Measurements from ENCODE around the gene ALOX5AP. TPM values are rescaled to one million over a fixed set of nuclear protein-coding genes. Genes with fewer than 3 reads are reported as not detected.
A peak's percentile ranks its signal among the peaks of the same experiment; 100 is the strongest.

Gene ALOX5AP
- total RNA-seq, 6 donors from 2014 or later, result 36.7 to 298 (median 151) TPM

DNA sequence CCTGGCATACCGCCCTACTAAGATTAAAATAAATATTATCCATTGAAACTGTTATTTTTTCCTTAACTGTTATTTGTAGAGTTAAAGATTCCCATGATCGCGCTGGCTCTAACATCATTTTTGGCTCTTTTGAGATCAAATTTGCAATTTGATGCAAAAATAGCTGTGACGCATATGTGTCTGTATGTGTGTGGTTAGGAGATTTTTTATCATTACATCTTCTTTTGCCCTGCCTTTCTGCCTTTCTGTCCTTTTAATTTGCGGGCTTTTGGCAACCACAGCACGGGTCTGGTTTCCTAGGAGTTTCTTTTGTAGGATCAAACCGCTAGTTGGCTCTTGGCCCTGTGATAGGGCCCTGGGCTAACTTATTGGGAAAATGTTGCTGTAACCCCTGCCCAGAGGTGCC lies 37.3 kb upstream of the ALOX5AP start:
- peak in 1 of 2 donors; percentile 54 for ATAC-seq (ENCODE audit: low FRiP score in 2 of 2)
- 60 to 70% methylated on average over 7 of the region's 7 CpGs for WGBS, 2 donors
- Histone ChIP-seq H3K27ac (peak overlapping the region in 3 of 4 donors; percentile 1 to 30 (median 2)), H3K36me3 (no peaks in the 10 kb centered on the region), H3K9me3 (no peaks in the 10 kb centered on the region), H3K4me3 (peak overlapping the region in 1 of 4 donors; percentile 7), H3K4me1 (peaks cover 16 to 30% (median 21%) of the 10 kb centered on the region in 4 donors), H3K27me3 (no peaks in the 10 kb centered on the region)
- TF ChIP-seq EP300 (IDR thresholded peaks at IDR 0.05), result no peak
- no peak for TF ChIP-seq POLR2A (IDR thresholded peaks at IDR 0.05)
- TF ChIP-seq, protein P1, sequence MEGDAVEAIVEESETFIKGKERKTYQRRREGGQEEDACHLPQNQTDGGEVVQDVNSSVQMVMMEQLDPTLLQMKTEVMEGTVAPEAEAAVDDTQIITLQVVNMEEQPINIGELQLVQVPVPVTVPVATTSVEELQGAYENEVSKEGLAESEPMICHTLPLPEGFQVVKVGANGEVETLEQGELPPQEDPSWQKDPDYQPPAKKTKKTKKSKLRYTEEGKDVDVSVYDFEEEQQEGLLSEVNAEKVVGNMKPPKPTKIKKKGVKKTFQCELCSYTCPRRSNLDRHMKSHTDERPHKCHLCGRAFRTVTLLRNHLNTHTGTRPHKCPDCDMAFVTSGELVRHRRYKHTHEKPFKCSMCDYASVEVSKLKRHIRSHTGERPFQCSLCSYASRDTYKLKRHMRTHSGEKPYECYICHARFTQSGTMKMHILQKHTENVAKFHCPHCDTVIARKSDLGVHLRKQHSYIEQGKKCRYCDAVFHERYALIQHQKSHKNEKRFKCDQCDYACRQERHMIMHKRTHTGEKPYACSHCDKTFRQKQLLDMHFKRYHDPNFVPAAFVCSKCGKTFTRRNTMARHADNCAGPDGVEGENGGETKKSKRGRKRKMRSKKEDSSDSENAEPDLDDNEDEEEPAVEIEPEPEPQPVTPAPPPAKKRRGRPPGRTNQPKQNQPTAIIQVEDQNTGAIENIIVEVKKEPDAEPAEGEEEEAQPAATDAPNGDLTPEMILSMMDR (IDR thresholded peaks at IDR 0.05), result no peak
- TF ChIP-seq POLR2AphosphoS5 (IDR thresholded peaks at IDR 0.05), result no peak
- DNase-seq, result no peak

DNA sequence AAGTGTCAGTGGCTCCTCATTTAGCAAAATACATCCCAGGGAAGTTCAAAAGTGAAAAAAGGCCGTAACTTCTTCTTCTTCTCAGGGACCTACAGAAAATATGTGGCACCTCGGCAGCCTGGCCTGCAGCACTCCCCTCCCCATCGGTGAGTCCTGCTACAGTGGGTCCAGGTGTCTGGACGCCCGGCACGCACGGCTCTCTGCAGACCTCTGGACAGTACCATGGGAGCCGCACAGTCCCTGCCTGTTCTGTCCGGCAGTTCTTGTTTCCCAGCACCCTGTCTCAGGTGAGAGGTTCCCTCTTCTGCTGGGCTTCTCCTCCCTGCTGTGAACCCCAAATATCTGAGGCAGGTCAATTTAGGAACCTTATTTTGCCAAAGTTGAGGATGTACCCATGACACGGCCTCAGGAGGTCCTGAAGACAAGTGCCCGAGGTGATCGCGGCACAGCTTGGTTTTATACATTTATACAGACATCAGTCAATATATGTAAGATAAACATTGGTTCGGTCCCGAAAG lies 36.8 kb upstream of the ALOX5AP start:
- peak in 1 of 2 donors; percentile 33 for DNase-seq
- no peak for ATAC-seq (ENCODE audit: low FRiP score in 2 of 2)
- Histone ChIP-seq H3K27ac (peak overlapping the region in 1 of 4 donors; percentile 2), H3K4me1 (peaks cover 16 to 30% (median 21%) of the 10 kb centered on the region in 4 donors), H3K4me3 (no peak overlapping the region), H3K27me3 (no peaks in the 10 kb centered on the region), H3K9me3 (no peaks in the 10 kb centered on the region), H3K36me3 (no peaks in the 10 kb centered on the region)
- TF ChIP-seq EP300 (IDR thresholded peaks at IDR 0.05) (no peak), POLR2AphosphoS5 (IDR thresholded peaks at IDR 0.05) (no peak), POLR2A (IDR thresholded peaks at IDR 0.05) (no peak)
- TF ChIP-seq, protein P1 (IDR thresholded peaks at IDR 0.05), result no peak
- 86 to 97% methylated on average over 9 to 15 of the region's 15 CpGs for WGBS, 2 donors

DNA sequence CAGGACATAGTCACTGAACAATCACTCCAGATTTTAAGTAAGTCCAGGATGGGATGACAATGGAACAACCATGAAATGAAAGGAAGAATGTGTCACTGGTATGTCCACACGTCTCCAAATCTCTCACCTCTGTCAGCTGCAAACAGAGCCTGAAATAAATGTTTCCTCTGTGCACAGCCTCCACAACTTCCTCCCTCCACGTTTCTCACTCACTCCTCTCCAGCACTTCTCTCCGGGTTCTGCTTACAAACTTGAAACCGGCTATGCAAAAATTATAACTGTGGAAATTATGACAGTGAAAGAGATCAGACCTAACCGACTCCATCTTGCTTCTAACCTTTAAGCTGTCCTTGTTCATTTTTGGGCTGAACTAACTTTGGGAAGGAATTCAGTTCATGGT lies 35.0 kb upstream of the ALOX5AP start:
- WGBS, 2 donors, result 56 to 61% methylated on average over 5 of the region's 5 CpGs
- Histone ChIP-seq H3K9me3 (no peaks in the 10 kb centered on the region), H3K36me3 (no peaks in the 10 kb centered on the region), H3K4me3 (no peak overlapping the region), H3K27ac (no peak overlapping the region), H3K27me3 (no peaks in the 10 kb centered on the region), H3K4me1 (peaks cover 16 to 30% (median 21%) of the 10 kb centered on the region in 4 donors)
- no peak for TF ChIP-seq POLR2AphosphoS5 (IDR thresholded peaks at IDR 0.05)
- TF ChIP-seq, protein P1 (IDR thresholded peaks at IDR 0.05), result no peak
- no peak for TF ChIP-seq EP300 (IDR thresholded peaks at IDR 0.05)
- no peak for TF ChIP-seq POLR2A (IDR thresholded peaks at IDR 0.05)
- no peak for DNase-seq
- no peak for ATAC-seq (ENCODE audit: low FRiP score in 2 of 2)

DNA sequence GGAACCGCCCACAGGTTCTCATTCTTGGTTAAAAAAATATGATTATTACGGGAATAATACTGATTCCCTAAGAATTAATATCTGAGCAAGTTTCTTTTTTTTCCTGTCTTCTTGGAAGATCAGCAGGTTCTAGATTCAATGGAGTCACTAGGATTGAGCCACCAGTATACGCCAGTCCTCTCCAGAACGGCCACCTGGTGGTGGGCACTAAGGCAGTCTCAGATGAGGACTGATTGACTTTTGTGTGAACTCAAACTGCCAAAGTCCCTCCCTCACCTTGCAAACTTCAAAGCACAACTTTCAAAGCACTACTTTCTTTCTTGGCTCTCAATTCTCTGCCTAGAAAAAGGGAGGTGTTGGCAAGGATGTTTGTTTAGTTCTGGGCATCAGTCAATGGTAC lies 33.3 kb upstream of the ALOX5AP start:
- WGBS, 2 donors, result 93 to 95% methylated on average over 4 of the region's 4 CpGs
- DNase-seq, result no peak
- Histone ChIP-seq H3K27me3 (no peaks in the 10 kb centered on the region), H3K27ac (no peak overlapping the region), H3K4me1 (peaks cover 6 to 15% (median 9%) of the 10 kb centered on the region in 4 donors), H3K9me3 (no peaks in the 10 kb centered on the region), H3K36me3 (no peaks in the 10 kb centered on the region), H3K4me3 (no peak overlapping the region)
- no peak for TF ChIP-seq EP300 (IDR thresholded peaks at IDR 0.05)
- TF ChIP-seq, protein P1 (IDR thresholded peaks at IDR 0.05), result no peak
- TF ChIP-seq POLR2AphosphoS5 (IDR thresholded peaks at IDR 0.05), result no peak
- ATAC-seq (ENCODE audit: low FRiP score in 2 of 2), result no peak

DNA sequence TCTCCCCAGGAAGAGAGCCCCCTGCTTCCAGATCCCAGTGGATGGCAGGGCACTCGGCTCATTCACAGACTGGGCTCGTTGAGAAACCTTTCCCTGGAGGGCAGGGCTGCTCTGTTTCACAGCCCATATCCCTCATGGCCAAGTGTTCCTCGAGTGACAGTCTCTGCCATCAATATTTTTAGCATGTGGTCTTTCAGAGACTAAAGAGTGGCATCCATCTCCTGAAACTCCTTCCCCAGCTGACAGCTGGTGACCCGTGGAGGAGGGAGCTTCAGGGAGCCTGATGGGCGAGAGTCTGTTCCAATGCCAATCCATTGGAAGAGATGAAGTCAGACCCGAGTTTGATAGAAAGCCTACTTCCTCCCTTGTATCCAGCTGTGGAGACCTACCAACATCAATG lies 30.7 kb upstream of the ALOX5AP start:
- no peak for ATAC-seq (ENCODE audit: low FRiP score in 2 of 2)
- TF ChIP-seq POLR2AphosphoS5 (IDR thresholded peaks at IDR 0.05) (no peak), EP300 (IDR thresholded peaks at IDR 0.05) (no peak), POLR2A (IDR thresholded peaks at IDR 0.05) (no peak)
- TF ChIP-seq, protein P1 (IDR thresholded peaks at IDR 0.05), result no peak
- Histone ChIP-seq H3K4me3 (no peak overlapping the region), H3K4me1 (no peaks in the 10 kb centered on the region), H3K36me3 (no peaks in the 10 kb centered on the region), H3K9me3 (no peaks in the 10 kb centered on the region), H3K27ac (no peak overlapping the region), H3K27me3 (no peaks in the 10 kb centered on the region)
- 67 to 69% methylated on average over 6 of the region's 6 CpGs for WGBS, 2 donors
- no peak for DNase-seq

All from upper lobe of left lung (tissue), 6 donors.